HG03575 (cell line): Measurements from ENCODE around the gene SEMA6D.

ENCODE experiments used
- ATAC-seq: cut with Tn5 transposase; IDR thresholded peaks from one replicate; pipeline ENCODE4 v1.9.1; 2021; ENCODE audit not compliant: unreplicated experiment, insufficient number of reproducible peaks, low FRiP score; ENCODE audit errors: extremely low read depth

The SEMA6D gene, protein sequence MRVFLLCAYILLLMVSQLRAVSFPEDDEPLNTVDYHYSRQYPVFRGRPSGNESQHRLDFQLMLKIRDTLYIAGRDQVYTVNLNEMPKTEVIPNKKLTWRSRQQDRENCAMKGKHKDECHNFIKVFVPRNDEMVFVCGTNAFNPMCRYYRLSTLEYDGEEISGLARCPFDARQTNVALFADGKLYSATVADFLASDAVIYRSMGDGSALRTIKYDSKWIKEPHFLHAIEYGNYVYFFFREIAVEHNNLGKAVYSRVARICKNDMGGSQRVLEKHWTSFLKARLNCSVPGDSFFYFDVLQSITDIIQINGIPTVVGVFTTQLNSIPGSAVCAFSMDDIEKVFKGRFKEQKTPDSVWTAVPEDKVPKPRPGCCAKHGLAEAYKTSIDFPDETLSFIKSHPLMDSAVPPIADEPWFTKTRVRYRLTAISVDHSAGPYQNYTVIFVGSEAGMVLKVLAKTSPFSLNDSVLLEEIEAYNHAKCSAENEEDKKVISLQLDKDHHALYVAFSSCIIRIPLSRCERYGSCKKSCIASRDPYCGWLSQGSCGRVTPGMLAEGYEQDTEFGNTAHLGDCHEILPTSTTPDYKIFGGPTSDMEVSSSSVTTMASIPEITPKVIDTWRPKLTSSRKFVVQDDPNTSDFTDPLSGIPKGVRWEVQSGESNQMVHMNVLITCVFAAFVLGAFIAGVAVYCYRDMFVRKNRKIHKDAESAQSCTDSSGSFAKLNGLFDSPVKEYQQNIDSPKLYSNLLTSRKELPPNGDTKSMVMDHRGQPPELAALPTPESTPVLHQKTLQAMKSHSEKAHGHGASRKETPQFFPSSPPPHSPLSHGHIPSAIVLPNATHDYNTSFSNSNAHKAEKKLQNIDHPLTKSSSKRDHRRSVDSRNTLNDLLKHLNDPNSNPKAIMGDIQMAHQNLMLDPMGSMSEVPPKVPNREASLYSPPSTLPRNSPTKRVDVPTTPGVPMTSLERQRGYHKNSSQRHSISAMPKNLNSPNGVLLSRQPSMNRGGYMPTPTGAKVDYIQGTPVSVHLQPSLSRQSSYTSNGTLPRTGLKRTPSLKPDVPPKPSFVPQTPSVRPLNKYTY

DNA sequence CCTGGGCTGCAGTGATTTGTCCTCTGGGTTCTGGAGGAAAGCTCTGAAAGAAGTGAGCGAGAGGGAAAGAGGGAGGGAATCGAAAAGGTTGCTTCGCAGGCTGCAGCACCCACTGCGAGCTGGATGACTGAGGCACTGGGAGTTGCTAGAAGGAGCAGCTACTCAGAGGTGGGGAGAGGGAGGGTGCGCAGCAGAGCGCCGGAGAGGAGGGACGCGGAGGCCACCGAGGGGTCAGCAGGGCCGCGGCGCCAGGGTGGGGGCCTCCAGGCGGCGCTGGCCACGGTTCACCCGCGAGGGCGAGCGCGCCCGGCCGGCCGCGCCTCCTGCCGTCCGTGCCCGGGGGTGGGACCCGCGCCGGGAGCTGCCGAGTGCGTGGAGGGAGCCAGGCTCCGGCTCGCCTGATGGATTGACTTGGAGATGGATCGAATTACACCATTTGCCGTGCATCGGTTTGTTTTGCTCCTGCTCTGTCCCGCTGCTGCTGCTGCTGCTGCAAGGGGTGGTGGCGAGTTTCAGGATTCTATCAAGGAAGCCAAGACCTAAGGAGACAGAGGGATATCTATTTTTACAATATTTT is at the start of gene SEMA6D:
SEMA6D (plus strand) TSS at position 470 of the 577 bp plus-strand sequence. CDS start 42,294 bp downstream, outside the sequence.
- no peak for ATAC-seq

DNA sequence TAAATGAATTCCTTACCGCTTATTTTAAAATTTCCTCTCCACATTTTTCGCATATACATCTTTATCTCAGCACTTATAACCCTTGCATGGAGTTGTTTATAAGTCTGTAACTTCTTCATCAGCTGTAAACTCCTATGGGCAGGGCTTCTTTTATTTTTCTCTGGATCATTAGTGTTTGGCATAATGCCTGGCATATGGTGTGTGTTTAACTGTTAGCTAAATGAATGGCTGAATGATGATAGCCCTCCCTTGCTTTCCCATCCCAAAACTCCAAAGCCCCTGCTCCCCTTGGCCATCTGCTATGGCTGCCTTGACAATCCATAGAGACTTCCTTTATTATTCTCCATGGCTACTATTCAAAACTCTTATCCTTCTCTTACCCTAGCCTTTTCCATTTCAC is 48.1 kb upstream of the SEMA6D start:
- ATAC-seq: no peak

DNA sequence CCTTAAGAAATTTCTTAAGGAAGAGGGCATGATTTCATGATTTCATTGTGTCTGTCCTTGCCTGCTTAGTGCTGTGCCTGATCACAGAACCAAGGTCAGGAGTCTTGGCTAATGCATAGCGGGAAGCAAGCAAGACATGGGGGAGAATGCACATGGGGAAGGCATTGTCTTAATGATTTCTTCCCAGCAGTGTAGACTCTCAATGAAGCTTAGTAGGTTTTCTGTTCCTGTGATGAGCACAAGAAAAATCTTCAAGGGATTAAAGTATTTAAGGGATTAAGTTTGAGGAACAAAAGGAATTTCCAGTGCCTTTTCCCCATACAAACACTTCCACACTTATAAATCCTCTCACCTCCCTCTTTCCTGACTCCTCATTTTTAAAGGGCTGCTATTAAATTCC is 46.9 kb upstream of the SEMA6D start:
- ATAC-seq: no peak

DNA sequence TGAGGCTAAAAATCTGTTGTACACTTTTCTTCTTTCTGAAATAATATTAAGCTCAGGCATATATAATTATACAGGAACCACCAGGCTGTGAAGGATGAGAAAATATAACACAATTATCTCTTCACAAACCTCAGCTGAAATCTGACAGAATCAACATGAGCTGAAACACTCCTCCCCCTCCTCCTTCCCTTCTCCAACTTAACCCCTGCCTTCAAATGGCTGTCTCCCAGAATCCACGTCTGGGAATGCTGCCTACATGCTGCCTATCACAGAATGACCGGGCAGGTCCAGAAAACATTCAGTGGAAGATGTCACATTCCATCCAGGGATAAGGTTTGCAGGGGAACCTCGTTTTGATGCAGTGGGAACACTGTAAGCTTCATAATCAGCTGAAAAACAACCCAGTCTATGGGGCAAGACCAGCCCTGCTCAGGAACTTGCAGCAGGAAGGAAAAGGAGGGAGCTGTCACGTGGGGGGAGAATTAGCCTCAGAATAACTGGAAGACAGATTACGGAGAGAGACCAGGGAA is 44.0 kb upstream of the SEMA6D start:
- ATAC-seq: no peak

DNA sequence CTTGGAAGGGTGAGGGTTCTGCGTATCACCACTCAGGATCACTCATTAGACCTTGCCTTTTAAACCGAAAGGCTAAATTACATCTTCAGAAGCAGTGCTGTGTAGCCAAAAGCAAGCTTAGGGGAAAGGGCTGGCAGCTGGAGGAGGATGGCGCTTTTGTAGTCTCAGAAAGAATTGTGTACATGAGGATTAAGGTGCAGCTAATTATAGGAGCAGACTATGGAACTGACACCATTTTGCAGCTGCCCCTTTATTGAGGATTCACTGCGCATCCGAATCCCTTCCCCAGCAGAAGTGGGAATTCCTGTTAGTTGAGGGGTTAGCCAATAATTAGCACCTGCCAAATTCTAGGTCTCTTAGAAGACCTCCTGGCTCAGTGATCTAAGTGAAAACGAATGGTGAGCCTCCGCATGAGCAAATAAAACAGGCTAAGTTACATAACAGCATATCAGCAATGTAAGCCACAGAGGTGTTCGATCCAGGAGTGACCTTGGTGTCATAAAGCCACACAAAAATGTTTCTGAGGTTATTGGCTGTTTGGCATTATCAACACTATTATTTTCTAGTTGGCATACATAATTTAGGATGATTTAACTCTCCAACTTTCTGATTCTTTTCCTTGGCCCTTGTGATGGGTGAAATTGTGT is 42.6 kb upstream of the SEMA6D start:
- no peak for ATAC-seq

DNA sequence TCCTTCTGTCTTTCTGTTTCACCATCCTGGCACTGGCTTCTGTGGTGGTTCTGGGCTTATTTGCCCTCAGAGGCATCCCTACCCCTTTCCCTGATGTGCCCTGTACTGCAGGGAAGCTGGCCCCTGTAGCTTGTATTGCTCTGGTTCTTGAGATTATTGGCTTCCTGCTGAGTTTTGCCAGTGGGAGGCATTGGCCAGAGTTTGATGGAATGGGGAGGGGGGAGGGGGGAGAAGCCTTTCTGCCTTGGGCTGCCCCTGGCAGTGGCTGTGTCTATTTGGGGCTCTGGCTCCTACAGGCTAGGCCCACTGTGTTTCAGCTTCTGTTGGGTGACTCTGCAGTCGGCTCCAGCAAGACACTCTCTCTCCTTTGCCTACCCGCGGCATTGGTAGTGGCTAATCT is 41.6 kb upstream of the SEMA6D start:
- no peak for ATAC-seq

DNA sequence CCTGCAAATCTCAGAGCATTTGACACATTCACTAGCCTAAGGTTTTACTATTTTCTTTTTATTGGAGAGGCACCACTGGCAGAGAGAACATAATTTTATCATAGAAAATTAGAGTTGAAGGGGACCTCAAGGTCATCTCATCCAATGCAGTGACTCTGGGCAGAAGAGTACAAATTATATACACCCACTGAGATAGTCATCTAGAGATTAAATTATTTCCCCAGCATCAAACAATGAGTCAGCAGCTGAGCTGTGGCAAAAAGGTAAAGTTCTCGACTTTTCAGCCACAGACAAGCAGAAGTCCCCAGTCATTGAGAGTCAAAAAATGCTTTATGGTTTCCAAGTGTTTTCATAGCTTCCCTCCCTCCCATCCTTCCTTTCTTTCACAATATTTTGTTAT is 39.3 kb upstream of the SEMA6D start:
- ATAC-seq: no peak

DNA sequence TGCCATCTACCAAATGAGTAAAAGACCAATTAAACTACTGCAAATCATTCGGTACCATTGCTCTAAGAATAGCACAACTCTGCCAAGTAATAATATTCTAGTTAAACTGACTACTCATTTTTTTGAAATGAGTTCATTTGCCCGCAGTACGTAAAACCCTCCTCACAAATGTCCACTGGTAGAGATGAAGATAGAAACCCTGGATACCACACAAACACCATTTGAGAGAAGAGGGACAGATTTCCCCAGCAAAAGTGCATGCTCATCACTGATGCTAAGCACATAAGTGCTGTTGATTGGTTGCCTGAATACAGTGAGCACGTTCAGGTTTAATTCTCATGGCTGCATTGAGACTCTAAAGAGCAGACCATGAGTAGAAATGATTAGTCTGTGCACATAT is 34.6 kb upstream of the SEMA6D start:
- ATAC-seq: no peak

DNA sequence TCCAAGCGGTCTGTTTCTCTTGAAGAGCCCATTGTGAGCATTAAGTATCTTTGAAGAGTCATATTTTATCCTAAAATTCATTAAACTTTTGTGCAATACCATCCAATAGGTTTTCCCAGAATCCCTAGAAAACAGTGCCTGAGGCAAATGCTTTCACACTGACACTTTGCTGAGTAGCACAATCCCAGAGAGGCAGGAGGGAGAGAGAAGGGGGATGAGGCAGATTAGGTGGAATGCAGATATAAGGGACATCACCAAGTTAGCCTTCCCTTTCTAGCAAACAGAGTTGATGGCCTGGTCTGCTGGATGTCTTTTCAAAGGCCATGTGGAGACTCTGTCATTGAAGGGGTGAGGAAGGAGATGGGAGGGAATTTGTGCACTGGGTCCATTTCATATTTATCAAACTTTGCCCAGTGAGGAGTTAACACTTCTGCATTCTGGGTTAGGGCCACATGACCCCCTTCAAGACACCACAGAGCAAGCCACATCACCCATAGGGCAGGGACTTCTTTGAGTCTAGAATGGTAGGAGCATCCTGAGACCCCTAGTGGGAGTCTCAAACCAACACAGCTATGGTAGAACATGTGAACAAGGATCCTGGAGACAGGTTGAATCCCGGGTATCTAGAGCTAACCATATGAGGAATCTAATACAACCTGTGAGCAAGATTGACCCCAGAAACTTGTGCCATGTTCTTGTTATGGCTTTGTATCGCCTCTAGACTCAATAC is 32.0 kb upstream of the SEMA6D start:
- ATAC-seq: no peak

DNA sequence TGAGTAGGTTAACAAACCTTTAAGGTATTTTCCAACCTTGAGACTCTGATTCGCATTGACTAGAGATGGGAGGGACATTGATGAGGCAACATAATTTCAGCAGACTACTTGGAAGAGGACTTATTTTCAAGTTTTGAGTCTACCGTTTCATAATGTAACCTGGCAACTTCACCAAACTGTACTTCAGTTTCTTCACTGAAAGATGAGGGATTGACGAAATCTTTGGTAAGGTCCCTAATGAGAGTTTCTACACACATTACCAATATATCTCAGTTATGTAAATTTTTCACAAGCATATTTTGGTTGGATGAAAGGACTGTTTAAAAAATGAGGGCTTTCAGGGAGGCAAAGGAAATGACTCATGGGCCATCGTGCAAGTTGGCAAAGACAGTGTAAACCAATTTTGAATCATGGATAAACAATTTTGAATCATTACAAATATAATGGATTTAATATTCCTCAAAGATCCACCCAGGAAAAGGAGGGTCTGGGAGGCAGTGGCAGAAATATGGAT is 28.7 kb upstream of the SEMA6D start:
- ATAC-seq: no peak

DNA sequence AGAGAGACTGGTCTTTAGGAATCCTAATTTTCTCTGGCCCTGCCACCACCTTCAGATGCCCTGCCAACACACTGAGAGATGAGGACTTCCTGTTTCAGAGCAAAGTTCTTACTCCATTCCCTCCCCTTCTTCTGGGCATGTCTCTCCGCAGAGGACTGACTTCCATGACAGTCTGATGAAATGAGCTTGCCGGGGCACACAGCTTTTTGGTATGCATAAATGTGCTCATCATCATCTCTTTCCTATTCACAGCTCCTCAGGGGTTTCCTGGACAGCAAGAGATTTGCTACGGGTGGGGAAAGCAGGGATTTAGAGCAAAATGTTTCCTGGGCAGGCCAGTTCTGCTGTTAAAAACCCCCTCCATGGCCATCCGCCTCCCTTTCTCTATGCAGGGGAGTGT is 27.6 kb upstream of the SEMA6D start:
- no peak for ATAC-seq

DNA sequence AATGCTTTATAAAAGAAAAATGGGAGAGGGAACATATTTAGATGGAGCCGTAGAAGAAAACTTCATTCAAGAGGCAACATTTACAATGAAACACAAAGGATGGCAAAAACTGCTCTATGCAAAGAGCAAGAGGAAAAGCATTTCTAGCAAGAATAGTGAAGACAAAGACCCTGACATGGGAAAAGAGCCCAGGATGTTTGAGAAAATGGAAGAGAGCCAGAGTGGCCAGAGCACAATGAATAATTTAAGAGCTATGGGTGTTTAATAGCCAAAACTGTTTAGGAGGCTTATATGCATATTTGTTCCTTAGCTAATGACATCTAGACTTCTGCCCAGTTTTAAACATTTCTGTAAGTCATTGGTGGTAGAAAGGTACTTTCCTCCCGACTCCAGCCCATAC is 25.4 kb upstream of the SEMA6D start:
- ATAC-seq: no peak

DNA sequence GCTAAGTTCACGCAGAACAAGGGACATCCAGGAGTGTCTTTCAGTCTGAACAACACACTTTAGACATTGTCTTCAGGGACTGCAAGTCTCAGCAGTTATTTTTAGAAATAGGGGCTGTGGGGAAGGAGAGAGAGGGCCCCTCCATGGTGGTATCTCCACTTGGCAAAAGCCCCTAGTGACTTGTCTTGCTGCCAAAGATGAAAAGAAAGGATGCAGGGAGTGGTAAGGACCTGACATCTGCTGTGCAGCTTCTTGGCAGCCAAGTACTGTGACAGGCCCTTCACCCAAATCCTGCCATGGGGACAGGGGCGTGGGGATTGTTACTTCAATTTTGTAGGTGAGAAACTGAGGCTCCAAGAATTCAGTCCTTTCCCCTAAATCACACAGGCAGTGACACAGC is 21.0 kb upstream of the SEMA6D start:
- no peak for ATAC-seq

DNA sequence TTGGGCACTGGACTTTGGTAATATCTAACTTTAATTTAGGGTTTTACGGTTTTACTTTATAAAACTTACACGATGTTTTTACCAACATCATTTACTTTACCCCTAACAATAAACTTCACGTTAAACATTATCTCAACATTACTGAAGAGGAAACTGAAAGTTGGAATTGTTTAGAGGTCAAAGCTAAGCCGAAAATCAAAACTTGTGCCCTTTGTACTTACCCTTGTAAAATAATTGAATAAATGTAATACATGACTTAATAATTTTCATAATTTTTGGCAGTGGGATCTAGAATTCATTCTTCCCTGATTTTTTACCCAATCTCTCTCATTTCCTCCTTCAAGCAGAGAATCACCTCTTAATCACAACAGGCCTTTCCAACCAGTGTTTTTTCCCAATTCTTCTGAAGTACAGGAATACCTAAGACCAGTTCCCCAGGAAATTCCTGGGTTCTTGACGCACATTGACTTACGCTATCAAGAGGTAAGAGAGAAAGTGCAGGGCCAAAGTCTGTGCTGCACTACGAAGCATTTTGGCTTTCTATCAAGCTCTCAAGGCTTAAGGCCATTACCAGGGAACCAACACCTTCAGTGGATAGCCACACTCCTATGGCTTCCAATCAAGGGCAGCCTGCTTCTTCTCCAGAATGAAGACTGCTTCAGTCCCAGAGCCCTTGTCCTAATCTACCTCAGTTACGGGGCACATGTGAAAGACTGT is 11.9 kb upstream of the SEMA6D start:
- ATAC-seq: no peak

DNA sequence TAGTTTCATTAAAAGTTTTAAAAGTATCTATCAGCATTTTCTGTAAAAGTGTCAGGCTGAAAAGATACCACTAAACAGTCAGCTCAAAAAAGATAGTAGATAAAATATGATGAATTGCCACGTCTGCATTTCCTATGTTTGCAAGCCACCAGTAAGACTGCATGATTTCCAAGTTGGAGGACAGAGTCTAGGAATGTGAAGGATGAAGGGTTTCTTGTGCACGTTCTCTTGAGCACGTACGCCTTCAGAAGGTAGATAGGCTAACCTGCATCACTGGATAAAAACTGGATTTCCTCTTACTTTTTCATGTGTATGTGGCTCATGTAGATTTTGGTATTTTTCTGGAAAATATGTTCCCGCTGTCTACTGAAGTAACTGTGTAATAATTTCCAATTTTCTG is 9.9 kb upstream of the SEMA6D start:
- no peak for ATAC-seq

DNA sequence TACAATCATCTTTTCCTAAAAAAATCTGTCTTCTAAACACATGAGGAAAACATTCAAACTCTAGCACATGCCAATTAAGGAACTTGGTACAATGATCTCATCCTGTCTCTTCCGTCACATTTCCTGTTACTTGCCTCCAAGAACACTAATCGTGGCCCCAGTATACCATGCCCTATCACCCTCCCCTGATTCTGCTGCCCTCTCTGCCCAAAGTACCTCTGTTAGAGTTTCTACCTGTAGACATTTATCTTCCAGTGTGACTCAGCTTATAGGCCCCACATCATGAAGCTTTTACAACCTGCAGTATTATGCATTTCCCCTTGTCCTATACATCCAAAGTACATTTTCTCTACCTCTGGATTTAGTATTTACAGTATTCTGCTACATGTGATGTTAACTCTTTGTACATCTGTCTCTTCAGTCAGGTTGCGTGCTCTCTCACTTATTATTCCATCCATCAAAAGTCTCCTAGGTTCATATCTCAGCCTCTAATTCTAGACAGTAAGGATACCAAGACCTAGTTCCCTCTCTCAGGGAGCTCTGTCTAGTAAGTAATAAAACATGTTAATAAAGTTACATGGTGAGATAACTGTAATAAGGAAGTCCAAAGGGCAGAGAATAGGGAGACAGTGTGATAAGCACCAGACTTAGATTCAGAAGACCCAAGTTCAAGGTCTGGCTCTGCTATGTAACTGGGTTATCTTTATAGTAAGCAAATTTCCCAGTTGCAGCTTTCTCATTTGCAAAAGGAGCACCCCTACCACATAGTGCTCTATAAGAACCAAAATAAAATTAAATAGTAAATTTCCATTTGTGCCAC is 8.9 kb upstream of the SEMA6D start:
- ATAC-seq: no peak

DNA sequence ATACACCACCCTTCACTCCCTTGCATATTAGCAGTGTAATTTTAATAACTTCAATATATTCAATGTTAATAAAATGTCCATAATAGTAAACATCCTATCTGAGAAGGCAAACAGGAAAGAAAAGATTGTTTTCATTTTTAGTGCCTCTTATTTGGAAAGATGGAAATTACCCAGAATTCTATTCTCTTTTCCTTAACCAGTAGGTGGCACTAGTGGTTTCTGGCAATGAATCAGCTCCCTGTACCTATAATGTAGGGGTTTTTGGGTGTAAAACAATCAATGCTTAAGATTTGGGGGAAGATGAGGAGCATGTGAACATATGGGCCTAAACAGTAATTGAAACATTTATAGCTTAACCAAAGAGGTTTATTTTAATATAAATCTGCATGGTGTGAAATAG is 5.7 kb upstream of the SEMA6D start:
- no peak for ATAC-seq
